HG02981 (cell line): Measurements from ENCODE around the gene TESK2.
"Not testable (repeated sequence)": the region's sequence is repeated elsewhere in the genome, so short reads cannot be mapped to it uniquely, and the experiment has no call there.

Source experiments
- ATAC-seq: cut with Tn5 transposase; IDR thresholded peaks from one replicate; pipeline ENCODE4 v1.9.1; 2021; ENCODE audit warnings: mild to moderate bottlenecking, moderate library complexity; ENCODE audit not compliant: unreplicated experiment

TESK2 gene

DNA sequence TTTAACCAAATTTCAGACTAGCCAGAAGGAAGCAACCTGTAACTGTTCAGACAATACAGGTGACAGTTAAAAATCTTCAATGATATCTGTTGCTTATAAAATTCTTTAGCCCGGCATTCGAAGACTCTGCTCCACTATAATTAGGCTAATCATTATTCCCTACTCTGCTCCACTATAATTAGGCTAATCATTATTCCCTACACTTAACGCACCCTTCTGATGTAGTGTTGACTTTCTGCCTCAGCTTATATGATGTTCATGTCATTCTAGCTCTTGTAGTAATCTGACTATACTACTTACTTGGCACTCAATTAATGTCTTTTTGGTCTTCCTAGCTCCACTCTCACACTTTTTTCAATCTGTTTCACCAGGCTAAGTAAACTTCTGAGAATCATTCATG, 13.3 kb downstream of the TESK2 start:
- ATAC-seq: no peak

DNA sequence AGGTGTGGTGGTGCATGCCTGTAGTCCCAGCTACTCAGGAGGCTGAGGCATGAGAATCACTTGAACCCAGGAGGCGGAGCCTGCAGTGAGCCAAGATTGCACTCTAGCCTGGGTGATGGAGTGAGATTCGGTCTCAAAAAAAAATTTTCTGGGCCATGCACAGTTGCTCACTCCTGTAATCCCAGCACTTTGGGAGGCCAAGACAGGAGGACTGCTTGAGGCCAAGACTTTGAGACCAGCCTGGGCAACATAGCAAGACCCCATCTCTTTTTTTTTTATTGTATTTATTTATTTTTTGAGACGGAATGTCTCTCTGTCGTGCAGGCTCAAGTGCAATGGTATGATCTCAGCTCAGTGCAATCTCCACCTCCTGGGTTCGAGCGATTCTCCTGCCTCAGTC, 16.8 kb downstream of the TESK2 start:
- ATAC-seq: not testable (repeated sequence)

GRCh38 chr1:45473302-45473701, 17.7 kb downstream of the TESK2 start:
- ATAC-seq: no peak

- ATAC-seq: peak; percentile 41
Observed at GRCh38 chr1:45470306-45470798, 20.6 kb downstream of the TESK2 start.

DNA sequence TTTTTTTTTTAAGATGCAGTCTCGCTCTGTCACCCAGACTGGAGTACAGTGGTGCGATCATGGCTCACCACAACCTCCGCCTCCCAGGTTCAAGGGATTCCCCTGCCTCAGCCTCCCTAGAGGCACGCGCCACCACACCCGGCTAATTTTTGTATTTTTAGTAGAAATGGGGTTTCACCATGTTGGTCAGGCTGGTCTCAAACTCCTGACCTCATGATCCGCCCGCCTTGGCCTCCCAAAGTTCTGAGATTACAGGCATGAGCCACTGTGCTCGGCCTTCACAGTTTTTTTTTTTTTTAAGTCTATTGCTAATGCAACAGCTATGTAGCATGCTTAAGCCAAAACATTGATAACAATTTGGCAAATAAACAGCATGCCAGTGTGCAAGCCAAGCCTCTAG, 23.6 kb downstream of the TESK2 start:
- not testable (repeated sequence) for ATAC-seq

DNA sequence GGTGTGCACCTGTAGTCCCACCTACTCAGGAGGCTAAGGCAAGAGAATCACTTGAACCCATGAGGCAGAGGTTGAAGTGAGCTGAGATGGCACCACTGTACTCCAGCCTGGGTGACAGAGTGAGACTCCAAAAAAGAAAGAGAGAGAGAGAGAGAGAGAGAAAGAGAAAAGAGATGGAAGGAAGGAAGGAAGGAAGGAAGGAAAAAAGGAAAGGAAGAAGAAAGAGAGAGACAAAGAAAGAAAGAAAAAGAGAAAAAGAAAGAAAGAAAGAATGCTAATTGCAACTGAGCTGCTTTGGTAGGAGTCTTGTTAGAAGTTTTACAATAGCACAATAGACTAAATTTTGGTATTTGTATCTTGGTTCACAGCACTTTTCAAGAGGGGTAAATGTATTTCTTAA, 25.7 kb downstream of the TESK2 start:
- no peak for ATAC-seq

- ATAC-seq: no peak
Observed at GRCh38 chr1:45458894-45459293, 32.1 kb downstream of the TESK2 start.

DNA sequence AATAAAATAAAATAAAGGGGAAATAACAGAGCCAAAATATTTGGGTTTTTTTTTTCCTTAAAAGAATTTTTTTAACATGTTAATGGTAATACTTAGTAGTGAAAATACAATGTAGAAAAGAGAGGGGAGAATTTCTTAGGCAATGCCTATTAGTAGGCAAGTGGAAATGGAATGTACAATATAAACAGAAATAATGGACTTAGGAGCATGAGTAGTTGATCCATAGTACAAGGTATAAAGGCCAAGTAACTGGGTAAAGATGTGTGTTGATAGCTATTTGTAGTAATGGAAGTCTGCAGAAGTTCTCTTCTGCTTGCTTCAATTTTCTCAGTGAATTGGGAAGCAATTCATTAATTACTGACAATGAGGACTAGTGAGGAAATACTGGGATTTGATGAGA, 34.4 kb downstream of the TESK2 start:
- no peak for ATAC-seq

GRCh38 chr1:45455162-45455561, 35.8 kb downstream of the TESK2 start:
- ATAC-seq: no peak

- ATAC-seq: no peak
Observed at GRCh38 chr1:45454464-45454863, 36.5 kb downstream of the TESK2 start.

DNA sequence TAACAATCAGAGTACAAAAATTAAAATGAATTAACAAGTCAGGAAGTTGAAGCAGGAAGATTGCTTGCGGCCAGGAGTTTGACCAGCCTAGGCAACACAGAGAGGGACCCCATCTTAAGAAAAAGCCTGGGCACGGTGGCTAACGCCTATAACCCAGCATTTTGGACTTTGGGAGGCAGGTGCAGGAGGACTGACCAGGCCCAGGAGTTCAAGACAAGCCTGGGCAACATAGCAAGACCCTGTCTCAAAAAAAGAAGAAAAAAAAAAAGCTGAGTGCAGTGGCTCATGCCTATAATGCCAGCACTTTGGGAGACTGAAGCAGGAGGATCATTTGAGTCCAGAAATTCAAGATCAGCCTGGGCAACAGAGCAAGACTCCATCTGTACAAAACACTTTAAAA, 38.5 kb downstream of the TESK2 start:
- ATAC-seq: no peak

GRCh38 chr1:45448357-45448756, 42.6 kb downstream of the TESK2 start:
- ATAC-seq: no peak

- no peak for ATAC-seq
Observed at GRCh38 chr1:45446950-45447672, 43.9 kb downstream of the TESK2 start.

DNA sequence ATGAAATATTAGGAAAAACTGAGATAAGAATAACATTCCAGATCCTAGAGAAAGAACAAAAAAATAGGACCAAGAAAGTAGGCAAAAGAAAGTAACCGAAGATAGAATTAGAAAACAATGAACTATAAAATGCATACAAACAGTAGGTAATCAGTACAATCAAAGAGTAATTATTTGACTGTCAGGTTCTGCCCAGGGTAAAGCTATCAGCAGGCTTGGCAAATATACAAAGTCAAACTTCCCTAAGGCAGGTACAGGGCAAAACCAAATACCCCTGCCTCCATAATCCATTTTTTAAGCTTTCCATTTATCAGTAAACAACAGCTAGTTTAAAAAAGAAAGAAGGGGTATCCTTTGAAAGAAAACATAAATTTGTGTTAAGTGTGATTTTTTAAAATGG, 44.4 kb downstream of the TESK2 start:
- ATAC-seq: no peak

DNA sequence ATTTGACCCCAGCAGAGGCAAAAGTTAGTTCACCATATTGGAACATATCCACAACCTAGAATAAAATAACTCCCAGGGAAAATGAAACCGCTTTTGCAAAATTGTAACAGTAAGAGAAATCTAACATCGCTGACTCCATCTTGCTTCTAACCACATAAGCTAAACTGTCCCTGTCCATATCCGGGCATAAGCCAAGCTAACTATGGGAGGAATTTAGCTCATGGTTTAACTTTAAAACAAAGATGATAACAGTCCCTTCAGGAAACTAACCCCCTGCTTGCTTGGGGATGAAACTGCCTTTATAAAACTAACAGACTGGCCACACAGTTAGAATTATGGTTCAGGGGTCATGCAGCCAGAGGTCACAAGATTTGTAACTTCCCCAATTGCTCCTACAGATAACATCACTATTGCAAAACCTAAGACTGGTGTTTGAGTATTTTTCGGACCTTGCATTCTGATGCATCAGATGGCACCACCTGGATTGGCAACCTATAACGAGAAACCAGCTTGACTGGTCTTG, 46.3 kb downstream of the TESK2 start:
- no peak for ATAC-seq

GRCh38 chr1:45443580-45444446, 47.1 kb downstream of the TESK2 start:
- ATAC-seq: no peak

DNA sequence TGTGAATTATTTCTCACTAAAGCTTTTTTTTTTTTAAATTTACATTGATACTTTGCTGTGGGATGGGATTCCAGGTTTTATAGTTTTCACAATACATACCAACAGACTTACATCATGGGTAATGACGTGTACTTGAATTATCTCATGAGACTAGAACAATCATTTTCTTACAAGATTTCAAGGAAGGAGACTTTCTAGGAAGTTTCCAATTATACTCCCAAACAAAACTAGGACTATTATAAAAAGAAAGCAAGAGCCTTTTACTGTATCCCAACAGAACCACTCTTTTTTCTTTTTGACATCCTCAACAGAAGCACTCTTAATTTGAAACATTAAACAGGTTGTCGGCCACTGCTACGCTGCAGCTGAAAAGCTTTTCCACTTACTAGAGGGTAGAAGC, 48.7 kb downstream of the TESK2 start:
- ATAC-seq: no peak

DNA sequence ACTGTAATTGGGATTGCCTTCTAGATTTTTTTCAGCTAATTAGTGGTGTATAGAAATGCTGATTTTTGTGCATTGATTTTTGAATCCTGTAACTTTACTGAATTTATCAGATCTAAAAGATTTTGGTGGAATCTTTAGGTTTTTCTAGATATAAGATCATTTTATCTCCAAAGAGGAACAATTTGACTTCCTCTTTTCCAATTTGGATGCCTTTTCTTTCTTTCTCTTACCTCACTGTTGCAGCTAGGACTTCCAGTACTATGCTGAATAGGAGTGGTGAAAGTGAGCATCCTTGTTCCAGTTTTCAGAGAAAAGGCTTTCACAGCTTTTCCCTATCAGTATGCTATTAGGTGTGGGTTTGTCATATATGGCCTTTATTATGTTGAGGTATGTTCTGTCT, 53.6 kb downstream of the TESK2 start:
- no peak for ATAC-seq

GRCh38 chr1:45430490-45430889, 60.5 kb downstream of the TESK2 start:
- no peak for ATAC-seq

- ATAC-seq: no peak
Observed at GRCh38 chr1:45429561-45430159, 61.3 kb downstream of the TESK2 start.

GRCh38 chr1:45423906-45424678, 66.9 kb downstream of the TESK2 start:
- no peak for ATAC-seq
